ENCODE measurements around the gene MCFD2.
A peak's percentile ranks its signal among the peaks of the same experiment; 100 is the strongest.

The MCFD2 gene

GRCh38 chr2:46915281-46915810 lies at the start of gene MCFD2:
TSS of gene MCFD2 (minus strand) at chr2:46915806. CDS start at chr2:46909171, 6,635 bp downstream.
- DNase-seq: no peak

GRCh38 chr2:46964835-46965560 lies 49.4 kb upstream of the MCFD2 start:
- DNase-seq: no peak

- DNase-seq: no peak
Observed at GRCh38 chr2:46963941-46964673, 48.5 kb upstream of the MCFD2 start.

GRCh38 chr2:46963210-46963609 lies 47.6 kb upstream of the MCFD2 start:
- no peak for DNase-seq

- DNase-seq: no peak
Observed at GRCh38 chr2:46962751-46963150, 47.1 kb upstream of the MCFD2 start.

GRCh38 chr2:46960618-46961017 lies 45.0 kb upstream of the MCFD2 start:
- no peak for DNase-seq

GRCh38 chr2:46958431-46959017 lies 42.9 kb upstream of the MCFD2 start:
- DNase-seq: no peak

GRCh38 chr2:46956981-46957531 lies 41.5 kb upstream of the MCFD2 start:
- DNase-seq: no peak

GRCh38 chr2:46955764-46956163 lies 40.2 kb upstream of the MCFD2 start:
- no peak for DNase-seq

- DNase-seq: no peak
Observed at GRCh38 chr2:46954951-46955571, 39.5 kb upstream of the MCFD2 start.

- no peak for DNase-seq
Observed at GRCh38 chr2:46952171-46952570, 36.6 kb upstream of the MCFD2 start.

- DNase-seq: no peak
Observed at GRCh38 chr2:46951290-46952064, 35.9 kb upstream of the MCFD2 start.

- no peak for DNase-seq
Observed at GRCh38 chr2:46950314-46950713, 34.7 kb upstream of the MCFD2 start.

- no peak for DNase-seq
Observed at GRCh38 chr2:46947841-46948240, 32.2 kb upstream of the MCFD2 start.

- DNase-seq: no peak
Observed at GRCh38 chr2:46945671-46946070, 30.1 kb upstream of the MCFD2 start.

- no peak for DNase-seq
Observed at GRCh38 chr2:46943881-46944798, 28.5 kb upstream of the MCFD2 start.

- no peak for DNase-seq
Observed at GRCh38 chr2:46942891-46943626, 27.5 kb upstream of the MCFD2 start.

- peak; percentile 23 for DNase-seq
Observed at GRCh38 chr2:46942143-46942526, 26.5 kb upstream of the MCFD2 start.

- DNase-seq: no peak
Observed at GRCh38 chr2:46939626-46940359, 24.2 kb upstream of the MCFD2 start.

GRCh38 chr2:46937471-46937901 lies 21.9 kb upstream of the MCFD2 start:
- DNase-seq: no peak
